Thyroid gland (tissue), 4 donors: Measurements from ENCODE around the gene DTD1. TPM values are rescaled to one million over a fixed set of nuclear protein-coding genes. Genes with fewer than 3 reads are reported as not detected.

Experiments used
- DNase-seq, 2 donors: peaks; one replicate each; pipeline ENCODE4 v3.0.0-alpha.2; 2019
- H3K27ac ChIP-seq, 3 donors: fragments of 200-600 bp; sonication (generic); 1 replicate in 2 of 3; 2 replicates in 1 of 3; pipeline ENCODE4 v1.5.1; 2016 to 2019; ENCODE audit warnings: mild to moderate bottlenecking in 1 of 3, moderate library complexity in 1 of 3
- H3K27me3 ChIP-seq: fragments of 200-600 bp; sonication (generic); one replicate; pipeline ENCODE4 v1.5.1; 2019
- H3K36me3 ChIP-seq, 2 donors: fragments of 200-600 bp; sonication (generic); one replicate each; pipeline ENCODE4 v1.5.1; 2016 to 2019
- H3K4me1 ChIP-seq, 2 donors: fragments of 200-600 bp; sonication (generic); one replicate each; pipeline ENCODE4 v1.5.1; 2017 to 2019
- H3K4me3 ChIP-seq, 3 donors: fragments of 200-600 bp; sonication (generic); replicated peaks in 1 of 3; 1 replicate in 2 of 3; 2 replicates in 1 of 3; pipeline ENCODE4 v1.5.1; 2016; ENCODE audit warnings: mild to moderate bottlenecking in 1 of 3
- H3K9me3 ChIP-seq: fragments of 200-600 bp; sonication (generic); one replicate; pipeline ENCODE4 v1.5.1; 2017
- POLR2A ChIP-seq, 2 donors: fragments of 450-650 bp; IDR thresholded peaks; one replicate each; pipeline ENCODE4 v1.6.1; 2017; ENCODE audit warnings: antibody characterized with exemption in 2 of 2, mild to moderate bottlenecking in 2 of 2, moderate library complexity in 1 of 2
- WGBS, 2 donors: methylation state at CpG; one replicate each; pipeline ENCODE4 v1.1.5; 2017; 5-methylcytosine and 5-hydroxymethylcytosine counted together
- intact Hi-C: fragments of 100-400 bp; cut with DNase I; formaldehyde crosslinking; loops from one replicate; pipeline ENCODE4 v1.15.1; 2023
- small RNA-seq: library from RNA; depleted of rRNA; stranded (forward); fragments of <200 nt; gene quantifications from one replicate; pipeline ENCODE3, GENCODE V24; 2016
- total RNA-seq, 4 donors: library from RNA; depleted of rRNA; stranded (reverse); fragments of >200 nt; gene quantifications; one replicate each; pipeline ENCODE4 v1.2.3, GENCODE V29; 2016
- TF ChIP-seq, protein P1 (sequence below), 6 experiments: fragments of 200-600 bp in 3 of 6; fragments of 450-650 bp in 3 of 6; sonication (generic) in 3 of 6; IDR thresholded peaks; one replicate each; pipeline ENCODE4 v1.5.1; 2016 to 2019; ENCODE audit warnings: antibody characterized with exemption in 6 of 6, mild to moderate bottlenecking in 2 of 6, inconsistent platforms in 1 of 6, moderate library complexity in 1 of 6

Gene DTD1
- total RNA-seq, 4 donors from 2014 or later = 42.7 to 57.6 (median 52.4) TPM

DNA sequence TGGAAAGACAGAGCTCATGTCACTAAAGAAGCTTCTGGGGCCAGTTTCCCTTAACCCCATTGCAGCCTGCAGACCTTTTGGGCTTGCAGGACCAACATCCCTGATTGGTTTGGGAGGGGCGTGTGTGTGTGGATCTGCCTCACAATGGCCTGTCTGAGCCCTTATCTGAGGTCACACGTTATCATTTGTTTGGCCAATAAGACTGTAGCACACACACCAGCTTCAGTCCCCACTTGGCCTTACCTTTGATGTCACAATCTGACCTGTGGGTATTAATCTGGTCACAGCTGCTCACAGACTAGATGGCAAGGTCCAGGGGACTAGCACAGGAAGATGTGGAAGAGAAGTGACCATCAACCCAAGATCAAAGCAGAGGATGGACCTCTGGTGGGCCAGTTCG lies 225.6 kb downstream of the DTD1 start, which contains the start of gene SCP2D1:
Gene SCP2D1 (plus strand): TSS at position 301 of the 400 bp plus-strand sequence. CDS start 33 bp downstream, at position 334.
- Histone ChIP-seq H3K4me1 (no peaks in the 10 kb centered on the region), H3K4me3 (no peak within 1 kb of the TSS), H3K27me3 (no peaks in the 10 kb centered on the region), H3K36me3 (no peaks in the 10 kb centered on the region), H3K27ac (no peak within 1 kb of the TSS), H3K9me3 (no peaks in the 10 kb centered on the region)
- TF ChIP-seq, protein P1, sequence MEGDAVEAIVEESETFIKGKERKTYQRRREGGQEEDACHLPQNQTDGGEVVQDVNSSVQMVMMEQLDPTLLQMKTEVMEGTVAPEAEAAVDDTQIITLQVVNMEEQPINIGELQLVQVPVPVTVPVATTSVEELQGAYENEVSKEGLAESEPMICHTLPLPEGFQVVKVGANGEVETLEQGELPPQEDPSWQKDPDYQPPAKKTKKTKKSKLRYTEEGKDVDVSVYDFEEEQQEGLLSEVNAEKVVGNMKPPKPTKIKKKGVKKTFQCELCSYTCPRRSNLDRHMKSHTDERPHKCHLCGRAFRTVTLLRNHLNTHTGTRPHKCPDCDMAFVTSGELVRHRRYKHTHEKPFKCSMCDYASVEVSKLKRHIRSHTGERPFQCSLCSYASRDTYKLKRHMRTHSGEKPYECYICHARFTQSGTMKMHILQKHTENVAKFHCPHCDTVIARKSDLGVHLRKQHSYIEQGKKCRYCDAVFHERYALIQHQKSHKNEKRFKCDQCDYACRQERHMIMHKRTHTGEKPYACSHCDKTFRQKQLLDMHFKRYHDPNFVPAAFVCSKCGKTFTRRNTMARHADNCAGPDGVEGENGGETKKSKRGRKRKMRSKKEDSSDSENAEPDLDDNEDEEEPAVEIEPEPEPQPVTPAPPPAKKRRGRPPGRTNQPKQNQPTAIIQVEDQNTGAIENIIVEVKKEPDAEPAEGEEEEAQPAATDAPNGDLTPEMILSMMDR (IDR thresholded peaks at IDR 0.05) = no peak
- TF ChIP-seq POLR2A (IDR thresholded peaks at IDR 0.05) = no peak
- WGBS, 2 donors = 66 to 67% methylated on average over 3 of the region's 3 CpGs
- DNase-seq = no peak
- intact Hi-C loops = no loop called here

DNA sequence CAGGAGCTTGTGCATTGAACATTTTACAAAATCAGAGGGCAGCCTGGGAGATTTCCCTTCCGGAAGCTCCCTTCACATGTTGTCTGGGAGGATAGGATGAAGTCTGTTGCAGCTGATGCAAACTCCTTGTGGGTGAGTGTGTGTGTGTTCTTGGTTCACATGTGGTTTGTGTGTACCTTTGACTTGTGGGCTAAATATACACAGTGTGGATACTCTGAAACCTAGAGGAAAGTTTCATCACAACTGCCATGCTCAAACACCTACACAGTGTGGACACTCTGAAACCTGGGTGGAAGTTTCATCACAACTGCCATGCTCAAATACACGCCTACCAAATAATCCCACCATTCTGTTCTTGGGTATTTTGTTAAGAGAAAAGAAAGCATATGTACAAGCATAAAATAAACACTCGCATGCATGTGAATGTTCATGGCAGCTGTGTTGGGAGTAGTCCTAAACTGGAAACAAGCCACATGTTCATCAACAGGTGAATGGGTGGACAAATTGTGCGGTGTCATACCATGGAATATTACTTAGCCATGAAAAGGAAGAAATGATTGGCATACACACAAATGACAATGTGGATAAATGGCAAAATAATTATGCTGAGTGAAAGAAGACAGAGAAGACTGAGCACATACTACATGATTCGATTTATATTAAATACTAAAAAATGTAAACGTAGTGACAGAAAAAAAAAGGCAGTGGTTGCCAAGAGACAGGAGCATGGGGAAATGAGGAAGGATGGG lies 227.5 kb downstream of the DTD1 start:
- intact Hi-C loops = no loop called here
- no peak overlapping the region for H3K4me3 ChIP-seq
- no peaks in the 10 kb centered on the region for H3K9me3 ChIP-seq
- H3K27me3 ChIP-seq = no peaks in the 10 kb centered on the region
- H3K27ac ChIP-seq = no peak overlapping the region
- WGBS, 2 donors = 93% methylated on average over 6 of the region's 6 CpGs
- no peaks in the 10 kb centered on the region for H3K36me3 ChIP-seq
- H3K4me1 ChIP-seq = no peaks in the 10 kb centered on the region
- TF ChIP-seq POLR2A (IDR thresholded peaks at IDR 0.05) = no peak
- TF ChIP-seq, protein P1 (IDR thresholded peaks at IDR 0.05) = no peak
- no peak for DNase-seq

Small RNA genes lying within 50 kb of the gene (small RNA-seq; reads per million reads assigned to genes)
- gene RN7SL638P (not detected), gene RNU6ATAC34P (not detected)

Other genes with a start within 250 kb of the DTD1 start
- gene DZANK1, start 121.0 kb upstream of the DTD1 start, total RNA-seq = 10 to 100 TPM in 1 of 4 donors, 1 to 10 TPM in 3; 6.7 to 10.6 (median 8.5) TPM
- 10 to 100 TPM; 10.2 to 18.1 (median 13.9) TPM for gene POLR3F, start 120.7 kb upstream of the DTD1 start, total RNA-seq
- 100 to 1,000 TPM in 1 of 4 donors, 10 to 100 TPM in 3; 51.5 to 106 (median 66.3) TPM for gene RBBP9, start 90.8 kb upstream of the DTD1 start, total RNA-seq
- gene SEC23B, start 80.1 kb upstream of the DTD1 start, total RNA-seq = 10 to 100 TPM; 60.5 to 94.1 (median 84.6) TPM
- 100 to 1,000 TPM; 113 to 243 (median 132) TPM for gene SMIM26, start 20.6 kb upstream of the DTD1 start, total RNA-seq
- not detected for gene SCP2D1, start 225.7 kb downstream of the DTD1 start, total RNA-seq